Keratinocyte (primary cell): ENCODE results near the gene AJM1. TPM values are rescaled to one million over a fixed set of nuclear protein-coding genes. Genes with fewer than 3 reads are reported as not detected.
A peak's percentile ranks its signal among the peaks of the same experiment; 100 is the strongest.
"Not testable (repeated sequence)": the region's sequence is repeated elsewhere in the genome, so short reads cannot be mapped to it uniquely, and the experiment has no call there.

Source experiments
- DNase-seq: peaks from one replicate; pipeline ENCODE4 v3.0.0-alpha.2; 2011; ENCODE audit warnings: low read depth, missing footprints, low spot score
- FAIRE-seq: peaks from 2 replicates; lab custom pipeline; 2011; peaks lifted over from hg19 to GRCh38; lab: Jason Lieb, UNC
- H2AFZ ChIP-seq: 2 replicates; pipeline ENCODE4 v1.6.0; 2012; ENCODE audit warnings: low read length, control low read depth, inconsistent platforms; ENCODE audit not compliant: control insufficient read depth
- H3K27ac ChIP-seq: 2 replicates; pipeline ENCODE4 v1.5.1; 2011; ENCODE audit warnings: low read length; ENCODE audit not compliant: control insufficient read depth, insufficient read depth
- H3K27me3 ChIP-seq: 3 replicates; pipeline ENCODE4 v1.6.0; 2011; ENCODE audit warnings: low read length; ENCODE audit not compliant: control insufficient read depth, insufficient read depth; ENCODE audit errors: extremely low read depth
- H3K36me3 ChIP-seq, 2 experiments: 2 replicates in 1 of 2; 3 replicates in 1 of 2; pipeline ENCODE4 v1.5.1; 2011; ENCODE audit warnings: low read length in 2 of 2, mild to moderate bottlenecking in 1 of 2; ENCODE audit not compliant: control insufficient read depth in 2 of 2, insufficient read depth in 2 of 2; ENCODE audit errors: extremely low read depth in 1 of 2
- H3K4me1 ChIP-seq: 3 replicates; pipeline ENCODE4 v1.5.1; 2011; ENCODE audit warnings: low read length; ENCODE audit not compliant: control insufficient read depth, insufficient read depth; ENCODE audit errors: extremely low read depth
- H3K4me2 ChIP-seq: 3 replicates; pipeline ENCODE4 v1.6.0; 2011; ENCODE audit warnings: low read depth, low read length; ENCODE audit not compliant: control insufficient read depth, insufficient read depth; ENCODE audit errors: extremely low read depth
- H3K4me3 ChIP-seq, 3 experiments: fragments of 200-600 bp in 1 of 3; sonication (generic) in 1 of 3; 2 replicates in 2 of 3; 3 replicates in 1 of 3; pipeline ENCODE4 v1.5.1; 2011 to 2016; ENCODE audit warnings: low read length in 3 of 3, mild to moderate bottlenecking in 3 of 3, control low read depth in 2 of 3, inconsistent platforms in 1 of 3, low read depth in 1 of 3, mixed read lengths in 1 of 3, mixed run types in 1 of 3, moderate library complexity in 1 of 3; ENCODE audit not compliant: control insufficient read depth in 2 of 3, insufficient read depth in 2 of 3; ENCODE audit errors: extremely low read depth in 1 of 3
- H3K79me2 ChIP-seq: 2 replicates; pipeline ENCODE4 v1.6.0; 2012; ENCODE audit warnings: low read length; ENCODE audit not compliant: control insufficient read depth, insufficient read depth
- H3K9ac ChIP-seq: 3 replicates; pipeline ENCODE4 v1.6.0; 2011; ENCODE audit warnings: low read length; ENCODE audit not compliant: control insufficient read depth, insufficient read depth; ENCODE audit errors: extremely low read depth
- H3K9me1 ChIP-seq: 3 replicates; pipeline ENCODE4 v1.6.0; 2011; ENCODE audit warnings: low read length; ENCODE audit not compliant: control insufficient read depth, insufficient read depth; ENCODE audit errors: extremely low read depth
- H3K9me3 ChIP-seq: 2 replicates; pipeline ENCODE4 v1.5.1; 2012; ENCODE audit warnings: low read depth, low read length; ENCODE audit not compliant: control insufficient read depth
- H4K20me1 ChIP-seq: 3 replicates; pipeline ENCODE4 v1.6.0; 2011; ENCODE audit warnings: low read length; ENCODE audit not compliant: control insufficient read depth, insufficient read depth; ENCODE audit errors: extremely low read depth
- CTCF ChIP-seq, 3 experiments: IDR thresholded peaks in 1 of 3; conservative IDR thresholded peaks in 1 of 3; optimal IDR thresholded peaks in 1 of 3; 2 replicates in 2 of 3; 3 replicates in 1 of 3; pipeline versions ENCODE3 to v1.5.1; 2011; ENCODE audit warnings: low read length in 3 of 3, mild to moderate bottlenecking in 3 of 3, moderate library complexity in 2 of 3, control low read depth in 1 of 3, inconsistent platforms in 1 of 3; ENCODE audit not compliant: insufficient read depth in 2 of 3; ENCODE audit errors: extremely low read depth in 1 of 3
- EZH2 ChIP-seq: IDR thresholded peaks from one replicate; pipeline ENCODE4 v1.6.1; 2012; ENCODE audit warnings: inconsistent platforms, mild to moderate bottlenecking, low read length, moderate library complexity
- dilution Hi-C: fragments of 300-500 bp; cut with MboI; formaldehyde crosslinking; loops from one replicate; pipeline ENCODE4 v1.7.0; 2020; ENCODE audit warnings: low sequenced_read_pairs; ENCODE audit not compliant: extremely low pct_ligation_motif_present
- polyA plus RNA-seq, 5 experiments: library from polyadenylated mRNA; depleted of rRNA in 3 of 5; stranded (reverse) in 3 of 5; stranded (forward) in 1 of 5; unstranded in 1 of 5; fragments of >200 nt; gene quantifications; 1 replicate in 1 of 5; 2 replicates in 3 of 5; 3 replicates in 1 of 5; pipeline versions ENCODE4 v1.2.1 to v1.2.3, GENCODE V29; 2011 to 2012; ENCODE audit warnings: missing spikeins in 2 of 5, low read depth in 1 of 5, low replicate concordance in 1 of 5

AJM1 gene
- polyA plus RNA-seq, 1 donor (not counting 4 experiments of a cell fraction or from before 2014, with no cell fraction given), result 0.12 TPM

GRCh38 chr9:136799854-136800657, 42.2 kb upstream of the AJM1 start:
- Histone ChIP-seq H2AFZ (peak overlapping the region; percentile 22), H3K27ac (no peak overlapping the region), H3K4me2 (peak overlapping the region; percentile 66), H3K79me2 (no peaks in the 10 kb centered on the region), H3K9me3 (no peaks in the 10 kb centered on the region), H3K36me3 (no peaks in the 10 kb centered on the region), H3K9me1 (no peaks in the 10 kb centered on the region), H3K27me3 (peaks cover 29% of the 10 kb centered on the region), H4K20me1 (no peaks in the 10 kb centered on the region), H3K9ac (no peak overlapping the region), H3K4me3 (peak overlapping the region; percentile 19 to 42 (median 27)), H3K4me1 (peaks cover 19% of the 10 kb centered on the region)
- dilution Hi-C loops, result loop anchor here (25.0 kb wide), 1 partner anchor 137 kb away; the partner anchor contains the start of genes C8G and FBXW5
- DNase-seq (peak; percentile 50), FAIRE-seq (no peak)
- TF ChIP-seq CTCF (optimal IDR thresholded peaks at IDR 0.05 in 1 of 3, IDR thresholded peaks at IDR 0.05 in 1 of 3, conservative IDR thresholded peaks at IDR 0.05 in 1 of 3; ENCODE audit: extremely low read depth in 1 of 3, insufficient read depth in 2 of 3, low read length in 3 of 3), result peak in 1 of 3 experiments; percentile 1
- no peak for TF ChIP-seq EZH2

DNA sequence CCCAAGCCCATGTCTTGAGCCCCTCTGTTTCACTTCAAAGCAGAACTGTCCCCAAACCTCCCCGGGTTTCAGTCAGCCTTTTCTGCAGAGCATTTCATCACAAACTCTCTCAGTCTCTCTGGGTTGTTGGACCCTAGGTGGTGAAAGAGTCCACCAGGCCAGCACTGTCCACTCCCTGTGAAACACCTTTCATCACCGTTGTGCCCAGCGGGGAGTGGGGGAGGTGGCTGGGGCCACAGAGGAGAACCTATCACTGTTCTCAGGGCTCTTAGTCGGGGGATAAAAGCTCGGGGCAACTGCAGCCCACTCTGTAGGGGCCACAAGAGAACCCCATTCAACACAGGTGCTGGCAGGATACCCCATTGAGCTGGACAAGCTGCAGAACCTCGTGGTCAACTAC, 40.0 kb upstream of the AJM1 start:
- dilution Hi-C loops, result loop anchor here (25.0 kb wide), 1 partner anchor 135 kb away; the partner anchor contains the start of genes C8G and FBXW5
- Histone ChIP-seq H3K9ac (no peak overlapping the region), H4K20me1 (no peaks in the 10 kb centered on the region), H3K79me2 (no peaks in the 10 kb centered on the region), H3K9me1 (no peaks in the 10 kb centered on the region), H3K9me3 (no peaks in the 10 kb centered on the region), H2AFZ (no peak overlapping the region), H3K27ac (no peak overlapping the region), H3K4me1 (peaks cover 26% of the 10 kb centered on the region), H3K27me3 (peaks cover 16% of the 10 kb centered on the region), H3K36me3 (no peaks in the 10 kb centered on the region), H3K4me3 (no peak overlapping the region), H3K4me2 (no peak overlapping the region)
- no peak for FAIRE-seq
- DNase-seq, result no peak
- TF ChIP-seq CTCF (optimal IDR thresholded peaks at IDR 0.05 in 1 of 3, IDR thresholded peaks at IDR 0.05 in 1 of 3, conservative IDR thresholded peaks at IDR 0.05 in 1 of 3; ENCODE audit: extremely low read depth in 1 of 3, insufficient read depth in 2 of 3, low read length in 3 of 3) (no peak), EZH2 (no peak)

- Histone ChIP-seq H3K4me1 (peaks cover 26% of the 10 kb centered on the region), H3K27me3 (peaks cover 16% of the 10 kb centered on the region)
- not testable (repeated sequence) for H3K4me3 ChIP-seq, H3K9ac ChIP-seq, H3K36me3 ChIP-seq, H3K27ac ChIP-seq, H4K20me1 ChIP-seq, H3K79me2 ChIP-seq, H3K4me2 ChIP-seq, H3K9me1 ChIP-seq, H3K9me3 ChIP-seq, H2AFZ ChIP-seq, DNase-seq, FAIRE-seq
- dilution Hi-C loops, result loop anchor here (25.0 kb wide), 1 partner anchor 134 kb away; the partner anchor contains the start of genes C8G and FBXW5
Observed at GRCh38 chr9:136803009-136803550, 39.2 kb upstream of the AJM1 start.
